ENCODE results near the gene ARL8B. TPM values are rescaled to one million over a fixed set of nuclear protein-coding genes. Genes with fewer than 3 reads are reported as not detected.

Gene ARL8B
- polyA plus RNA-seq, 4 donors: 25.0 to 70.4 (median 31.6) TPM

DNA sequence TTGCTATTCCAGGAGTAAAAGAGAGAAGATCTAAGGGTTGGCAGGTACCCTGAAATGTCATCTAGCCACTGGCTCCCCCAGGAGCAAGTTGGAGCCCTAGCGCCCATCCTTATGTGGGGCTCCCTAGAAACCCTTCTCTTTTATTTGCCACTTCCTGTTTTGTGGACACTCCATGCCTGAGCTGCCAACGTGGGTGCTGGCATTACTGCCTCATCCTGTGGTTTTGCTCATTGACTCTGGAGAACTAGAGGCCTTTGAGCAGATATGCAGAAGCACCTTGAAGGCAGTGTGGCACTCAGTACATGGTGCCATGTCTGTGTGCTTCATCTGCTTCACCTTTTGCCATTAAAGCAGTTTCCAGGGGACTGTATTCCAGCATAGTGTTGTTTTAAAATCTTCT, 73.5 kb downstream of the ARL8B start:
- DNase-seq: no peak
- WGBS, 3 donors: 43 to 55% (median 49%) methylated on average over 2 of the region's 2 CpGs
- H3K4me1 ChIP-seq (ENCODE audit: control insufficient read depth in 3 of 3, insufficient read depth in 2 of 3, low read depth in 1 of 3, low read length in 2 of 3): peaks cover 0 to 16% (median 6%) of the 10 kb centered on the region in 3 donors
- H3K4me3 ChIP-seq (ENCODE audit: low read depth in 1 of 3, low read length in 3 of 3): no peak overlapping the region
- H3K27me3 ChIP-seq (ENCODE audit: control insufficient read depth in 3 of 3, insufficient read depth in 3 of 3, low read length in 3 of 3): no peaks in the 10 kb centered on the region
- no peaks in the 10 kb centered on the region for H3K9me3 ChIP-seq (ENCODE audit: control insufficient read depth in 2 of 2, insufficient read depth in 1 of 2, low read depth in 1 of 2, low read length in 1 of 2)
- FAIRE-seq: no peak
- peaks cover 0 to 21% (median 7%) of the 10 kb centered on the region in 3 donors for H3K36me3 ChIP-seq (ENCODE audit: control insufficient read depth in 3 of 3, insufficient read depth in 2 of 3, low read depth in 1 of 3, low read length in 3 of 3)
- H3K27ac ChIP-seq (ENCODE audit: low read depth in 1 of 3, low read length in 2 of 3): peak overlapping the region in 1 of 3 donors; percentile 74

DNA sequence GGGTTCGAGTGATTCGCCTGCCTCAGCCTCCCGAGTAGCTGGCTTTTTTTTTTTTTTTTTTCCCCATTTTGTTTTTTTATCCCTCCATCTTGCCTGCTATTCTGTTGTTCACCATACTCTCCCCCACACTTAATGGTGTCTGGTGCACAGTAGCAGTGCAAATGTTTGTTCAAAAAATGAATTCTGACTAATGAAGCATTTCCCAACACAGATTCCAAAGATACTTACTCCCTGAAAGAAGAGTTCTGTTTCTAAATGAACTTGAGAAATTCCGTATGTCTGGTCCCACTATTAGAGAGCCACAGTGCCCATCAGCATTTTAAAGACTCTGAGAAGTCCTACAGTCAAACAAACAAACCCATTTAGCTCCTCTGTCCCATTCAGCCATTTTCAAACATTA, 74.9 kb downstream of the ARL8B start:
- peaks cover 0 to 16% (median 6%) of the 10 kb centered on the region in 3 donors for H3K4me1 ChIP-seq (ENCODE audit: control insufficient read depth in 3 of 3, insufficient read depth in 2 of 3, low read depth in 1 of 3, low read length in 2 of 3)
- WGBS, 3 donors: 78 to 89% (median 86%) methylated on average over 4 of the region's 4 CpGs
- peak overlapping the region in 1 of 3 donors; percentile 59 for H3K27ac ChIP-seq (ENCODE audit: low read depth in 1 of 3, low read length in 2 of 3)
- DNase-seq (no peak), FAIRE-seq (no peak)
- no peak overlapping the region for H3K4me3 ChIP-seq (ENCODE audit: low read depth in 1 of 3, low read length in 3 of 3)
- peaks cover 4 to 28% (median 9%) of the 10 kb centered on the region in 3 donors for H3K36me3 ChIP-seq (ENCODE audit: control insufficient read depth in 3 of 3, insufficient read depth in 2 of 3, low read depth in 1 of 3, low read length in 3 of 3)
- no peaks in the 10 kb centered on the region for H3K9me3 ChIP-seq (ENCODE audit: control insufficient read depth in 2 of 2, insufficient read depth in 1 of 2, low read depth in 1 of 2, low read length in 1 of 2)
- H3K27me3 ChIP-seq (ENCODE audit: control insufficient read depth in 3 of 3, insufficient read depth in 3 of 3, low read length in 3 of 3): no peaks in the 10 kb centered on the region

DNA sequence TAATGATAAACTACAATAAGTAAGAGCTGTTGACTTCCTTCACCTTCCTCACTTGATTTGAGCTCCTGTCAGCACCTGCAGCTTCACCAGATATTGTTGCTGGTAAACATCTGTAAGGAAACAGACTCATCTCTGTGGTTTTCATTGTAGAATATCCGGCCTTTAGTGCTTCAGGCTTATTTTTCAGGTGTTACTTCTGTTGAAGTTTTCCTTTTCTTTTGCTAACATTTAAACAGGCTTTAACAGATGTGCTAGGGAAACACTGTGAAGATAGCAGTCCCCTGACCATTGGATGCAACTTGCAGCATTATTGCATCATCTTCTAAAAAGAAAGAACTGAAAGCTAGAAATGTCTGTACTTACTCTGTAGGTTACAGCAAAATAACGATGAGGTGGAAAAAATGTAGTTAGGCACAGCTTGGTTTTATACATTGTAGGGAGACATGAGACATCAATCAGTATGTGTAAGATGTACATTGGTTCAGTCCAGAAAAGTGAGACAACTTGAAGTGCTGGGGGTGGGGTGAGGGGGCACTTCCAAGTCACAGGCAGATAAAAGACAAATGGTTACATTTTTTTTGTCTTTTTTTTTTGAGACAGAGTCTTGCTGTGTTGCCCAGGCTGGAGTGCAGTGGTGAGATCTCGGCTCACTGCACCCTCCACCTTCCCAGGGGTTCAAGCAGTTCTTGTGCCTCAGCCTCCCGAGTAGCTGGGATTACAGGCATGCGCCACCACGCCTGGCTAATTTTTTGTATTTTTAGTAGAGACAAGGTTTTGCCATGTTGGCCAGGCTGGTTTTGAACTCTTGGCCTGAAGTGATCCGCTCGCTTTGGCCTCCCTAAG, 75.6 kb downstream of the ARL8B start:
- 86 to 94% (median 86%) methylated on average over 8 of the region's 8 CpGs for WGBS, 3 donors
- FAIRE-seq (no peak), DNase-seq (peak in 1 of 2 donors; percentile 32)
- Histone ChIP-seq H3K27ac (ENCODE audit: low read depth in 1 of 3, low read length in 2 of 3) (peak overlapping the region in 2 of 3 donors; percentile 56 to 59), H3K4me1 (ENCODE audit: control insufficient read depth in 3 of 3, insufficient read depth in 2 of 3, low read depth in 1 of 3, low read length in 2 of 3) (peaks cover 0 to 16% (median 6%) of the 10 kb centered on the region in 3 donors), H3K9me3 (ENCODE audit: control insufficient read depth in 2 of 2, insufficient read depth in 1 of 2, low read depth in 1 of 2, low read length in 1 of 2) (no peaks in the 10 kb centered on the region), H3K27me3 (ENCODE audit: control insufficient read depth in 3 of 3, insufficient read depth in 3 of 3, low read length in 3 of 3) (no peaks in the 10 kb centered on the region), H3K36me3 (ENCODE audit: control insufficient read depth in 3 of 3, insufficient read depth in 2 of 3, low read depth in 1 of 3, low read length in 3 of 3) (peaks cover 4 to 28% (median 12%) of the 10 kb centered on the region in 3 donors), H3K4me3 (ENCODE audit: low read depth in 1 of 3, low read length in 3 of 3) (no peak overlapping the region)

DNA sequence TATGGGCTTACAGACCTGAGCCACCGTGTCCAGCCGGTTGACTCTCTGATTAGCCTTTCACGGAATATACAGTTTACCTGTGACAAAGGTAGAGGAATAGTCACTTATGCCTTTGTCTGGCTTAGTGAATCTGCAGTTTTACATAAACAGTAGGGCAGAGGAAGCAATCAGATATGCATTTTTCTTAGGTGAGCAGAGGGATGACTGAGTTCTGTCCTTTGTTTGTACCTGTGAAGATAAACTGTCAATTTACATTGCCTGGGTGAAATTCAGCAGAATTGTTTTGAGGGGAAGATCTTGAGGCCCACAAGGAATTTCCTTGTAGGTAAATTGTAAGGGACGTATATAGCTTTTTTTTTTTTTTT, 76.2 kb downstream of the ARL8B start:
- DNase-seq: no peak

DNA sequence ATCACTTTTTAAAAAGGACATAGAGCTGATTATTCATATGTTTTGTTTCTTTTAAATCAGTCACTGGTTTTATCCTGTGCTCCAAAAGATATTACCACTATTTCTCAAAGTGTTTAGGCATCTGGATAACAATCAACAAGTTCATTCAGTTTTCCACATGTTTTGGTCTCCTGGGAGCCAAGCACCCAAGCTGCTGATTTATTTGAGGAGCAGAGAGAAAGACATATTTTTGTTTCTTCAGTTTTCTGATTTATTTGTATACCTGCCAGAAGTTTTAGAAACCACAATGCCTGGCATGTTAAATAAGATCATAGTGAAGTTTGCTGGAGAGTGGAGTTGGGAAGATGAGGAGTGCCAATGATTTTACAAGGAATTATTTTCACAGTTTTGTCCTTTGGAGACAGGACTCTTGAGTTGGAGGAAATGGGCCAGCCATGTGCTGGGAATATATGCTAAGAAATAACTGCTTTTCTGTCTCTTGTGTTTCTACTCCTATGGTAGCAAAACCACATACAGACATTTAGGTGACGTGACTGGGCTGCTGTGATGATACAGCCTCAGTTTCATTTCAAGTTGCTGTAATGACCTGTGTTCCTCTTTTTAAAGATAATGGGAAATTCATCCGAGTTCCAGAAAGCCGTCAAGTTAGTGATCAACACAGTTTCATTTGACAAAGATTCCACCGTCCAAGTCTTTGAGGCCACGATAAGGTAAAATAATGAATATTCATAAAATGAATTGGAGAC, 77.1 kb downstream of the ARL8B start:
- peak overlapping the region in 2 of 3 donors; percentile 41 to 64 for H3K27ac ChIP-seq (ENCODE audit: low read depth in 1 of 3, low read length in 2 of 3)
- peaks cover 9 to 33% (median 17%) of the 10 kb centered on the region in 3 donors for H3K36me3 ChIP-seq (ENCODE audit: control insufficient read depth in 3 of 3, insufficient read depth in 2 of 3, low read depth in 1 of 3, low read length in 3 of 3)
- no peak for FAIRE-seq
- peaks cover 0 to 16% (median 6%) of the 10 kb centered on the region in 3 donors for H3K4me1 ChIP-seq (ENCODE audit: control insufficient read depth in 3 of 3, insufficient read depth in 2 of 3, low read depth in 1 of 3, low read length in 2 of 3)
- no peaks in the 10 kb centered on the region for H3K27me3 ChIP-seq (ENCODE audit: control insufficient read depth in 3 of 3, insufficient read depth in 3 of 3, low read length in 3 of 3)
- DNase-seq: no peak
- 62 to 76% (median 66%) methylated on average over 5 of the region's 5 CpGs for WGBS, 3 donors
- no peaks in the 10 kb centered on the region for H3K9me3 ChIP-seq (ENCODE audit: control insufficient read depth in 2 of 2, insufficient read depth in 1 of 2, low read depth in 1 of 2, low read length in 1 of 2)
- H3K4me3 ChIP-seq (ENCODE audit: low read depth in 1 of 3, low read length in 3 of 3): no peak overlapping the region

More for the DNA sequence above, 76.2 kb downstream of the ARL8B start:
- WGBS, 3 donors: 89 to 95% (median 91%) methylated on average over 4 of the region's 4 CpGs
- no peak for FAIRE-seq
- H3K36me3 ChIP-seq (ENCODE audit: control insufficient read depth in 3 of 3, insufficient read depth in 2 of 3, low read depth in 1 of 3, low read length in 3 of 3): peaks cover 9 to 33% (median 16%) of the 10 kb centered on the region in 3 donors
- no peaks in the 10 kb centered on the region for H3K27me3 ChIP-seq (ENCODE audit: control insufficient read depth in 3 of 3, insufficient read depth in 3 of 3, low read length in 3 of 3)
- H3K4me3 ChIP-seq (ENCODE audit: low read depth in 1 of 3, low read length in 3 of 3): no peak overlapping the region
- no peaks in the 10 kb centered on the region for H3K9me3 ChIP-seq (ENCODE audit: control insufficient read depth in 2 of 2, insufficient read depth in 1 of 2, low read depth in 1 of 2, low read length in 1 of 2)
- H3K4me1 ChIP-seq (ENCODE audit: control insufficient read depth in 3 of 3, insufficient read depth in 2 of 3, low read depth in 1 of 3, low read length in 2 of 3): peaks cover 0 to 16% (median 6%) of the 10 kb centered on the region in 3 donors
- peak overlapping the region in 2 of 3 donors; percentile 56 to 59 for H3K27ac ChIP-seq (ENCODE audit: low read depth in 1 of 3, low read length in 2 of 3)

DNA sequence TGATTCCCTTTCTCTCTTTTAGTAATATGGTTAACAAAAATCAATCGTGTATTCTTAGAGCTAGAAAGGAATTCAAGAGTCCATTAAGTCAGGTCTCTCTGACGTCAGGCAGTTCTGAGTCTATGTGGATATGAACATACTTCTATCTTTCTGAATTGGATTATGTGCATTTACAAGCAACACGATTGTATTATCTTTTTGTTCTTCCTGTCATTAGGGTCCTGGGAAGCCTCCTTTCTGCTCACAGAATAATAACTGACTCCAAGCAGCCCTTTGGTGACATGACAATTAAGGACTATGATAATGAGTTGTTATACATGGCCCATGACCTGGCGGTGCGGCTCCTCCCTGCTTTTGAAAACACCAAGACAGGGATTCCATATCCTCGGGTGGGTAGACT, 79.4 kb downstream of the ARL8B start:
- no peak for FAIRE-seq
- peaks cover 19 to 39% (median 20%) of the 10 kb centered on the region in 3 donors for H3K36me3 ChIP-seq (ENCODE audit: control insufficient read depth in 3 of 3, insufficient read depth in 2 of 3, low read depth in 1 of 3, low read length in 3 of 3)
- 85 to 89% (median 87%) methylated on average over 6 of the region's 6 CpGs for WGBS, 3 donors

DNA sequence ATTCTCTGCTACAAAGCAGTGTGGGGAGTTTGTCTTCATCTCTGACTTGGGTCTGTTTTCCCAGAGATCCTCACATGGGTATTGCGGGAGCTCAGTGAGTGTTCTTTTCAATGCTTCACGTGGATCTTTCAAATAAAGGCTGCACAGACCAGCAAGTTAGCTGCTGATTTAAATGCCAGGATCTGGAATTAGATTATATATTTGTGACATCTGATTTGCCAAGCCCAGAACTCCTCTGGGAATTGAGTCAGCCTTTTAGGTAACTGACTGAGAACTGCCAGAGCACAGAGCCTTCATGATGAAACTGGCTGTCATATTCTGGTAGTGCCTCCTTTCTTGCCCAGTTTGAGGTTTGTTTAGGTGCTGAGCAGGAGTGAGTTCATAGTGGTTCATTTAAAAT, 80.1 kb downstream of the ARL8B start:
- no peak overlapping the region for H3K4me3 ChIP-seq (ENCODE audit: low read depth in 1 of 3, low read length in 3 of 3)
- FAIRE-seq (no peak), DNase-seq (no peak)
- H3K27ac ChIP-seq (ENCODE audit: low read depth in 1 of 3, low read length in 2 of 3): no peak overlapping the region
- peaks cover 0 to 3% (median 0%) of the 10 kb centered on the region in 3 donors for H3K4me1 ChIP-seq (ENCODE audit: control insufficient read depth in 3 of 3, insufficient read depth in 2 of 3, low read depth in 1 of 3, low read length in 2 of 3)
- H3K27me3 ChIP-seq (ENCODE audit: control insufficient read depth in 3 of 3, insufficient read depth in 3 of 3, low read length in 3 of 3): no peaks in the 10 kb centered on the region
- 90 to 98% (median 97%) methylated on average over 2 of the region's 2 CpGs for WGBS, 3 donors
- peaks cover 21 to 42% (median 24%) of the 10 kb centered on the region in 3 donors for H3K36me3 ChIP-seq (ENCODE audit: control insufficient read depth in 3 of 3, insufficient read depth in 2 of 3, low read depth in 1 of 3, low read length in 3 of 3)
- no peaks in the 10 kb centered on the region for H3K9me3 ChIP-seq (ENCODE audit: control insufficient read depth in 2 of 2, insufficient read depth in 1 of 2, low read depth in 1 of 2, low read length in 1 of 2)

More for the DNA sequence above, 79.4 kb downstream of the ARL8B start:
- no peaks in the 10 kb centered on the region for H3K9me3 ChIP-seq (ENCODE audit: control insufficient read depth in 2 of 2, insufficient read depth in 1 of 2, low read depth in 1 of 2, low read length in 1 of 2)
- DNase-seq: no peak
- peaks cover 0 to 9% (median 0%) of the 10 kb centered on the region in 3 donors for H3K4me1 ChIP-seq (ENCODE audit: control insufficient read depth in 3 of 3, insufficient read depth in 2 of 3, low read depth in 1 of 3, low read length in 2 of 3)
- H3K27me3 ChIP-seq (ENCODE audit: control insufficient read depth in 3 of 3, insufficient read depth in 3 of 3, low read length in 3 of 3): no peaks in the 10 kb centered on the region
- H3K27ac ChIP-seq (ENCODE audit: low read depth in 1 of 3, low read length in 2 of 3): no peak overlapping the region
- H3K4me3 ChIP-seq (ENCODE audit: low read depth in 1 of 3, low read length in 3 of 3): no peak overlapping the region

DNA sequence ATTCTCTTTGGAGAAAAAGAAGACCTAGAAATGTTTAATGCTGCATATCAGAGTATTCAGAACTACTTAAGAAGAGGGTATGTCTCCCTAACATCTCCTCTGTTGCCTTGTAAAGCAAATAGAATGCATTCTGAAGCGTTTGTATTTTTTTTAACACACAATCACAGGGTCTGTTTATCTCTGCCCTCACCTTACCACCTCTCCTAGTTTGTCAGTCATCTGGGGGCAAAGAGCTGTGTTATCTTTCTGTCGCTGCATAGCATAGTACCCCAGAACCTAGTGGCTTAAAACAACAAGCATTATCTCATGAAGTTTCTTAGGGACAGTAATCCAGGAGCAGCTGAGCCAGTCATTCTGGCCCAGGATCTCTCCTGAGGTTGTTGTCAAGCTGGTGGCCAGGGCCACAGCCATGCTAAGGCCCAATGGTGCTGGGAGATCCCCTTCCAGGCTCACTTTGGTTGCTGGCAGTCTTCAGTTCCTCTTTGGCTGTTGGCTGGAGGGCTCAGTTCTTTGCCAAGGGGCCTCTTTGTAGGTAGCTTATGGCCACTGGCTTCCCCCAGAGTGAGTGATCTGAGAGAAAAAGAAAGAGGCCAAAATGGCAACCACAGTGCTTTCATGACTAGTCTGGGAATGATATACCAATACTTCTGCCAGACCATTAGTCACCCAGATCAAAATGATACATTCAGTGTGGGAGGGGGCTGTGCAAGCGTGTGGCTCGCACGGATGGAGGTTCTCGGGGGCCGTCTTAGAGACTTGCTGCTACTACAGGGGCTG, 83.3 kb downstream of the ARL8B start:
- WGBS, 3 donors: 77 to 85% (median 80%) methylated on average over 7 of the region's 7 CpGs

More for the DNA sequence above, 83.3 kb downstream of the ARL8B start:
- no peak overlapping the region for H3K4me3 ChIP-seq (ENCODE audit: low read depth in 1 of 3, low read length in 3 of 3)
- H3K27me3 ChIP-seq (ENCODE audit: control insufficient read depth in 3 of 3, insufficient read depth in 3 of 3, low read length in 3 of 3): no peaks in the 10 kb centered on the region
- no peaks in the 10 kb centered on the region for H3K9me3 ChIP-seq (ENCODE audit: control insufficient read depth in 2 of 2, insufficient read depth in 1 of 2, low read depth in 1 of 2, low read length in 1 of 2)
- FAIRE-seq (no peak), DNase-seq (no peak)
- no peak overlapping the region for H3K27ac ChIP-seq (ENCODE audit: low read depth in 1 of 3, low read length in 2 of 3)
- no peaks in the 10 kb centered on the region for H3K4me1 ChIP-seq (ENCODE audit: control insufficient read depth in 3 of 3, insufficient read depth in 2 of 3, low read depth in 1 of 3, low read length in 2 of 3)
- peaks cover 32 to 51% (median 37%) of the 10 kb centered on the region in 3 donors for H3K36me3 ChIP-seq (ENCODE audit: control insufficient read depth in 3 of 3, insufficient read depth in 2 of 3, low read depth in 1 of 3, low read length in 3 of 3)

Measured in small intestine (tissue), 7 donors.